IMR-90 (cell line): ENCODE measurements around the gene RELL2. TPM values are rescaled to one million over a fixed set of nuclear protein-coding genes. Genes with fewer than 3 reads are reported as not detected.

Experiments
- ATAC-seq: fragments of 200-7000 bp; cut with Tn5 transposase; 2 replicates; pipeline ENCODE4 v1.9.1; 2020; ENCODE audit warnings: low read depth, mild to moderate bottlenecking, moderate library complexity
- BruUV-seq: library from RNA; stranded (reverse); fragments of 400-500 nt; replicated peaks from 2 replicates; lab custom pipeline; 2021; lab: Mats Ljungman, UMichigan
- CTCF ChIA-PET: fragments of 300-600 bp; formaldehyde crosslinking; extraction: SDS; loops from one replicate; lab custom pipeline; 2021; ENCODE audit warnings: antibody characterized with exemption; lab: Yijun Ruan, JAX
- POLR2A ChIA-PET: fragments of 300-600 bp; sonication (Branson Sonifier 250); formaldehyde crosslinking; loops from one replicate; lab custom pipeline; 2022; ENCODE audit warnings: antibody characterized with exemption; ENCODE audit not compliant: unreplicated experiment; lab: Charles Lee
- DNase-seq: peaks from one replicate; pipeline ENCODE4 v3.0.0; 2013
- H2AFZ ChIP-seq: replicated peaks from 2 replicates; pipeline ENCODE3; 2013; ENCODE audit warnings: low read length, mild to moderate bottlenecking; ENCODE audit not compliant: poor library complexity
- H2AK5ac ChIP-seq: 2 replicates; pipeline ENCODE4 v1.6.1; 2013; ENCODE audit warnings: low read depth, low read length, inconsistent platforms
- H2AK9ac ChIP-seq: replicated peaks from 2 replicates; pipeline ENCODE3; 2013; ENCODE audit warnings: mild to moderate bottlenecking, low read depth, low read length, moderate library complexity; ENCODE audit not compliant: poor library complexity
- H2BK120ac ChIP-seq: 2 replicates; pipeline ENCODE4 v1.6.1; 2013; ENCODE audit warnings: low read depth, low read length, inconsistent platforms
- H2BK15ac ChIP-seq: 3 replicates; pipeline ENCODE4 v1.6.1; 2013; ENCODE audit warnings: low read depth, low read length, inconsistent platforms
- H2BK20ac ChIP-seq: 2 replicates; pipeline ENCODE4 v1.6.1; 2013; ENCODE audit warnings: low read depth, mild to moderate bottlenecking, inconsistent platforms, low read length, moderate library complexity
- H2BK5ac ChIP-seq: 2 replicates; pipeline ENCODE4 v1.6.1; 2013; ENCODE audit warnings: mild to moderate bottlenecking, low read depth, low read length, inconsistent platforms; ENCODE audit not compliant: poor library complexity, severe bottlenecking
- H3K14ac ChIP-seq: replicated peaks from 2 replicates; pipeline ENCODE4 v1.6.1; 2013; ENCODE audit warnings: low read depth, low read length, inconsistent platforms
- H3K18ac ChIP-seq: 2 replicates; pipeline ENCODE4 v1.6.1; 2013; ENCODE audit warnings: low read depth, low read length, control low read depth
- H3K23ac ChIP-seq: 2 replicates; pipeline ENCODE4 v1.6.1; 2013; ENCODE audit warnings: low read depth, low read length, inconsistent platforms
- H3K27ac ChIP-seq: 2 replicates; pipeline ENCODE4 v1.5.1; 2013; ENCODE audit warnings: mild to moderate bottlenecking, control low read depth, low read length; ENCODE audit not compliant: insufficient read depth
- H3K27me3 ChIP-seq: 2 replicates; pipeline ENCODE4 v1.6.1; 2013; ENCODE audit warnings: low read length; ENCODE audit not compliant: control insufficient read depth, insufficient read depth
- H3K36me3 ChIP-seq: 2 replicates; pipeline ENCODE4 v1.6.1; 2013; ENCODE audit warnings: low read length, mixed read lengths; ENCODE audit not compliant: control insufficient read depth, insufficient read depth
- H3K4ac ChIP-seq: 2 replicates; pipeline ENCODE4 v1.6.1; 2013; ENCODE audit warnings: low read depth, low read length, inconsistent platforms
- H3K4me1 ChIP-seq: 2 replicates; pipeline ENCODE4 v1.6.1; 2013; ENCODE audit warnings: low read length, mixed read lengths; ENCODE audit not compliant: control insufficient read depth, insufficient read depth
- H3K4me2 ChIP-seq: 2 replicates; pipeline ENCODE4 v1.6.1; 2013; ENCODE audit warnings: low read depth, mild to moderate bottlenecking, control low read depth, low read length, moderate library complexity
- H3K4me3 ChIP-seq: 2 replicates; pipeline ENCODE4 v1.5.1; 2013; ENCODE audit warnings: low read depth, mild to moderate bottlenecking, control low read depth, low read length, moderate library complexity; ENCODE audit not compliant: insufficient read depth
- H3K56ac ChIP-seq: 2 replicates; pipeline ENCODE4 v1.6.1; 2013; ENCODE audit warnings: low read length, inconsistent platforms; ENCODE audit not compliant: insufficient read depth; ENCODE audit errors: extremely low read depth
- H3K79me1 ChIP-seq, 2 experiments: 2 replicates each; pipeline ENCODE4 v1.6.1; 2013; ENCODE audit warnings: low read length in 2 of 2, inconsistent platforms in 1 of 2, low read depth in 1 of 2
- H3K9ac ChIP-seq: 2 replicates; pipeline ENCODE4 v1.6.1; 2013; ENCODE audit warnings: low read depth, low read length, control low read depth
- H3K9me1 ChIP-seq: 2 replicates; pipeline ENCODE4 v1.6.1; 2013; ENCODE audit warnings: low read length, inconsistent platforms; ENCODE audit not compliant: insufficient read depth
- H3K9me3 ChIP-seq: 2 replicates; pipeline ENCODE4 v1.6.1; 2013; ENCODE audit warnings: low read length; ENCODE audit not compliant: control insufficient read depth, insufficient read depth
- H4K20me1 ChIP-seq: 2 replicates; pipeline ENCODE4 v1.6.1; 2013; ENCODE audit warnings: low read length, inconsistent platforms; ENCODE audit not compliant: insufficient read depth
- H4K5ac ChIP-seq: 2 replicates; pipeline ENCODE4 v1.6.1; 2013; ENCODE audit warnings: mild to moderate bottlenecking, low read depth, low read length, control low read depth
- H4K8ac ChIP-seq, 2 experiments: 2 replicates each; pipeline ENCODE4 v1.6.1; 2013; ENCODE audit warnings: low read depth in 2 of 2, low read length in 2 of 2, control low read depth in 1 of 2, inconsistent platforms in 1 of 2
- H4K91ac ChIP-seq: 2 replicates; pipeline ENCODE4 v1.6.1; 2013; ENCODE audit warnings: low read depth, low read length, inconsistent platforms; ENCODE audit not compliant: insufficient read depth
- BHLHE40 ChIP-seq: fragments of 150-350 bp; IDR thresholded peaks from 2 replicates; pipeline ENCODE4 v1.6.1; 2016; ENCODE audit warnings: mild to moderate bottlenecking, low read depth, low read length
- CEBPB ChIP-seq: IDR thresholded peaks from 2 replicates; pipeline ENCODE4 v1.6.1; 2012; ENCODE audit warnings: low read depth, low read length, improper control_type of control experiment
- CHD1 ChIP-seq: IDR thresholded peaks from 2 replicates; pipeline ENCODE4 v1.6.1; 2012; ENCODE audit warnings: low read depth, low read length, improper control_type of control experiment
- FOS ChIP-seq: fragments of 150-350 bp; IDR thresholded peaks from 2 replicates; pipeline ENCODE4 v1.6.1; 2016; ENCODE audit warnings: low read depth, low read length
- MAFK ChIP-seq: IDR thresholded peaks from 2 replicates; pipeline ENCODE4 v1.6.1; 2012; ENCODE audit warnings: low read depth, low read length, improper control_type of control experiment
- MAZ ChIP-seq: IDR thresholded peaks from 2 replicates; pipeline ENCODE4 v1.6.1; 2012; ENCODE audit warnings: low read depth, mild to moderate bottlenecking, low read length, improper control_type of control experiment, moderate library complexity, borderline replicate concordance
- MXI1 ChIP-seq: IDR thresholded peaks from 2 replicates; pipeline ENCODE4 v1.6.1; 2012; ENCODE audit warnings: low read depth, mild to moderate bottlenecking, low read length, moderate library complexity, borderline replicate concordance
- NFE2L2 ChIP-seq: fragments of 150-350 bp; IDR thresholded peaks from 2 replicates; pipeline ENCODE4 v1.6.1; 2016; ENCODE audit warnings: low read depth, mild to moderate bottlenecking, low read length
- RAD21 ChIP-seq: IDR thresholded peaks from 2 replicates; pipeline ENCODE4 v1.6.1; 2012; ENCODE audit warnings: low read length, improper control_type of control experiment
- RFX5 ChIP-seq: IDR thresholded peaks from 2 replicates; pipeline ENCODE4 v1.8.0; 2012; ENCODE audit warnings: low read depth, mild to moderate bottlenecking, low read length, moderate library complexity
- SMC3 ChIP-seq: fragments of 150-350 bp; IDR thresholded peaks from 2 replicates; pipeline ENCODE4 v1.6.1; 2016; ENCODE audit warnings: low read depth, mild to moderate bottlenecking, antibody characterized with exemption, low read length, moderate library complexity
- WGBS, 2 experiments: methylation state at CpG; one replicate each; pipeline versions ENCODE4 v1.1.5 to v1.1.7; 2013; ENCODE audit warnings: missing lambda C conversion rate in 2 of 2; ENCODE audit not compliant: insufficient read length in 1 of 2; ENCODE audit errors: extremely low coverage in 2 of 2; 5-methylcytosine and 5-hydroxymethylcytosine counted together
- dilution Hi-C: fragments of 300-500 bp; cut with HindIII; formaldehyde crosslinking; loops from one replicate; pipeline ENCODE4 v1.14.3; 2018; ENCODE audit warnings: low sequenced_read_pairs; ENCODE audit not compliant: unreplicated experiment
- in situ Hi-C: fragments of 300-500 bp; cut with MboI; formaldehyde crosslinking; loops from 3 replicates; pipeline ENCODE4 v1.14.3; 2019; ENCODE audit warnings: low sequenced_read_pairs, inconsistent platforms, mixed read lengths
- intact Hi-C: fragments of 100-400 bp; cut with micrococcal nuclease; formaldehyde crosslinking; loops from 2 replicates; pipeline ENCODE4 v1.10.0; 2022
- polyA plus RNA-seq, 3 experiments: library from polyadenylated mRNA; depleted of rRNA; stranded (reverse); fragments of >200 nt; gene quantifications; 2 replicates each; pipeline ENCODE4 v1.2.3, GENCODE V29; 2012; ENCODE audit warnings: low replicate concordance in 1 of 3
- total RNA-seq: library from RNA; depleted of rRNA; stranded (reverse); fragments of >200 nt; gene quantifications from 2 replicates; pipeline ENCODE4 v1.2.3, GENCODE V29; 2012
- TF ChIP-seq, protein P1 (sequence below): fragments of 150-350 bp; IDR thresholded peaks from 2 replicates; pipeline ENCODE4 v1.6.1; 2016; ENCODE audit warnings: low read depth, mild to moderate bottlenecking, low read length, moderate library complexity, borderline replicate concordance
- TF ChIP-seq, protein P2 (sequence below): fragments of 150-350 bp; IDR thresholded peaks from 2 replicates; pipeline ENCODE4 v1.6.1; 2017; ENCODE audit warnings: mild to moderate bottlenecking, antibody characterized with exemption, low read length, low read depth

RELL2 gene
- total and polyA plus RNA-seq, 2 of the 4 experiments (the other 2 are of a cell fraction) = 2.2 to 7.6 TPM

DNA sequence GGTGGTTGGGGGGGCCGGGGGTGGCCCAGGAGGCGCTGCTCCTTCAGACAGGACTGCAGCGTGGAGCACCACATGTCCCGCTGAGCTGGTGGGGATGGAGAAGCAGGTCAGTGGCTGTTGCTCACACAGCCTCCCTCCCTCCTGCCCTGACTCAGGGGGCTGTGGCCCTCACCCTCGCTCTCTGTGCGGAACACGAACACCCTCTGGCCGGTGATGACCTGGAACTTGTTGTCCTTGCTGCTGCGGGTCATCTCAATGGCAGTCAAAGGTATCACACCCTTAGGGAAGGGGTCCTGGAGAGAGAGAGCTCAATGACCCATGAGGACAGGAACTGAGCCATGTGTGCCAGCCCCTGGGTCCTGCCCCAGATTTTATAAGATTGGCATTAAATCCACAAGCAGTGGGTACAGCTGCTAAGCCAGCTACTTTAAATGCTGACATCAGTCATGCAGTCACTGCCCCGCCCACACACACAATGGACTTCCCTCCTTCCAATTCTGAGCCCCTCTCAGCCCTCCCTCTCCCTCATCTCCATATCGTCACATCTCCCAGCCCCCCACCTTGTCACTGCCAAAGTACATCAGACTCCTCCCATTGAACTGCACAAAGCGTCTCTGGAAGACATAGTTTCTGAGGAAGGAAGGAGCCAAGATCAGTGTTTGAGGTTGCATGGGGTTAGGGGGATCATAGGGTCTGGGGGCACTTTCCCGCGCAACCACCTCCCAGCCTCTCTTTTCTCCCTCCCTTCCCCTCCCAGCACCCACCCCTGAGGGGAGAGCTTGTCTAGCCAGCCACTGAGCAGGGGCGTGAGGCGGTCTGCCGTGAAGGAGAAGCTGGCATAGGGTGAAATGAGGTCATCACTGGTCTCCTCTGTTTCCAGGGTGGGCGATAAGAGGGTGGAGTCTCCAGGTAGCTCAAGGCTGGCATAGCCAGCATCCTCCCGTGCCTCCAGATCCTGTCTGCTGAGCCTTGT, 36.3 kb downstream of the RELL2 start (continued):
- no peak for TF ChIP-seq BHLHE40
- TF ChIP-seq CHD1 = no peak

DNA sequence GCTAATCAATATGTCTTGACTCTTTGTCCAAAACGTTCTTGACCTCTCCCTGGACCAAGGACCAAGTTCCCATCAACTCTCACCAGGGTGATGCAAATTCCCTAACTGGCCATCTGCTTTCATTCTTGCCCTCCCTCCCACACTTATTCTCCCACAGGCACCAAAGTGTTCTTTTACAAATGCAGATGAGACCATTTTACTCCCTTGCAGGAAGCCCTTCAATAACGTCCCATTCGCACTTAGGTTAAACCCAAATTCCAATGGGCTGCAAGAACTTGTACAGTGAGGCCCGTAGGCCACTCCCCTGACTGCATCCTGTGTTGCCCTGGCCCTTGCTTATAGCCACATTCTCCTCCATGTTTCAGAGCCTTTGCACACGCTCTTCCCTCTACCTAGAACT, 38.0 kb downstream of the RELL2 start:
- Histone ChIP-seq H3K4me1 (no peaks in the 10 kb centered on the region), H3K9me1 (peaks cover 3% of the 10 kb centered on the region; the same call in 1 of the 2 replicates), H2BK5ac (no peak overlapping the region), H4K5ac (no peak overlapping the region), H2AFZ (no peak overlapping the region), H4K20me1 (no peaks in the 10 kb centered on the region), H3K9ac (no peak overlapping the region), H3K27me3 (no peaks in the 10 kb centered on the region), H3K14ac (no peak overlapping the region), H3K18ac (no peak overlapping the region), H2BK15ac (no peak overlapping the region), H3K4me2 (no peak overlapping the region), H4K8ac (no peak overlapping the region), H3K36me3 (peaks cover 18% of the 10 kb centered on the region), H2BK120ac (no peak overlapping the region), H4K91ac (no peak overlapping the region), H2BK20ac (no peak overlapping the region), H2AK9ac (no peak overlapping the region), H3K9me3 (no peaks in the 10 kb centered on the region), H2AK5ac (no peak overlapping the region), H3K4ac (no peak overlapping the region), H3K23ac (no peak overlapping the region), H3K27ac (no peak overlapping the region), H3K56ac (no peak overlapping the region), H3K79me1 (peaks cover 3 to 7% of the 10 kb centered on the region in 2 experiments), H3K4me3 (no peak overlapping the region)
- dilution Hi-C loops (no loop called here), in situ Hi-C loops (loop anchor here (25.0 kb wide), 1 partner anchor 438 kb away; the partner anchor contains the start of gene NDFIP1), intact Hi-C loops (no loop called here)
- WGBS, 2 experiments = 59% methylated on average over 5 of the region's 5 CpGs; no CpG with 5 or more reads in 1 of the 2 experiments
- DNase-seq = no peak
- ATAC-seq = no peak
- BruUV-seq = no TSS peak
- ChIA-PET CTCF (no interaction called here), POLR2A (no interaction called here)
- no peak for TF ChIP-seq MXI1
- no peak for TF ChIP-seq MAZ
- no peak for TF ChIP-seq RFX5
- TF ChIP-seq, protein P1, sequence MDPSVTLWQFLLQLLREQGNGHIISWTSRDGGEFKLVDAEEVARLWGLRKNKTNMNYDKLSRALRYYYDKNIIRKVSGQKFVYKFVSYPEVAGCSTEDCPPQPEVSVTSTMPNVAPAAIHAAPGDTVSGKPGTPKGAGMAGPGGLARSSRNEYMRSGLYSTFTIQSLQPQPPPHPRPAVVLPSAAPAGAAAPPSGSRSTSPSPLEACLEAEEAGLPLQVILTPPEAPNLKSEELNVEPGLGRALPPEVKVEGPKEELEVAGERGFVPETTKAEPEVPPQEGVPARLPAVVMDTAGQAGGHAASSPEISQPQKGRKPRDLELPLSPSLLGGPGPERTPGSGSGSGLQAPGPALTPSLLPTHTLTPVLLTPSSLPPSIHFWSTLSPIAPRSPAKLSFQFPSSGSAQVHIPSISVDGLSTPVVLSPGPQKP = no peak
- TF ChIP-seq CEBPB = no peak
- no peak for TF ChIP-seq NFE2L2
- TF ChIP-seq CHD1 = no peak
- TF ChIP-seq, protein P2, sequence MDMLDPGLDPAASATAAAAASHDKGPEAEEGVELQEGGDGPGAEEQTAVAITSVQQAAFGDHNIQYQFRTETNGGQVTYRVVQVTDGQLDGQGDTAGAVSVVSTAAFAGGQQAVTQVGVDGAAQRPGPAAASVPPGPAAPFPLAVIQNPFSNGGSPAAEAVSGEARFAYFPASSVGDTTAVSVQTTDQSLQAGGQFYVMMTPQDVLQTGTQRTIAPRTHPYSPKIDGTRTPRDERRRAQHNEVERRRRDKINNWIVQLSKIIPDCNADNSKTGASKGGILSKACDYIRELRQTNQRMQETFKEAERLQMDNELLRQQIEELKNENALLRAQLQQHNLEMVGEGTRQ = no peak
- TF ChIP-seq SMC3 = no peak
- TF ChIP-seq FOS = no peak
- no peak for TF ChIP-seq MAFK
- TF ChIP-seq RAD21 = no peak
